Jurkat, Clone E6-1 (cell line): Measurements from ENCODE around the gene EVL.

Experiments used
- DNase-seq: peaks from one replicate; pipeline ENCODE4 v3.0.0-alpha.2; 2011; ENCODE audit warnings: low read depth, low spot score
- H3K4me3 ChIP-seq: 2 replicates; pipeline ENCODE4 v1.5.1; 2011; ENCODE audit warnings: mild to moderate bottlenecking, low read length, control low read depth, moderate library complexity

Gene EVL

GRCh38 chr14:100035700-100036099 is 29.5 kb upstream of the EVL start:
- DNase-seq, result no peak
- H3K4me3 ChIP-seq, result no peak overlapping the region

GRCh38 chr14:100037353-100037752 is 27.9 kb upstream of the EVL start:
- no peak overlapping the region for H3K4me3 ChIP-seq
- no peak for DNase-seq

DNA sequence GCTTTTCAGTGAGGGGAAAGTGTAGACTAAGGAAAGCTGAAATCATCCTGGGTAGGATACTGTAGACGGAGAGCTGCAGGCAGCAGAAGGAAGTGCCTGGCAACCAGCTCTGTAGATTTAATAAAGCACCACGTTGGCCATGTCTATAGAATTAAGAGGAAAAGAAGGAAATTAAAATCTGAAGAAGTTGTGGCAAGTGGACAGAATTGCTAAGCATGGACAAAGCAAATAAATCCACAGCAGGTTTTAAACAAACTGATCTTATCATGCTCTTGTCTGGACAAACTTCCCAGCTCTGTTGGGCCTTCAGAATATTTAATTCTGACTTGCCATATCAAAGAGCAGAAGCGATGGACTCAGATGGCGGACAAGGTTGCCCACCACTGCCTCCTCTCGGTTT is 27.2 kb upstream of the EVL start:
- H3K4me3 ChIP-seq, result no peak overlapping the region
- no peak for DNase-seq

GRCh38 chr14:100039903-100040302 is 25.3 kb upstream of the EVL start:
- H3K4me3 ChIP-seq, result no peak overlapping the region
- no peak for DNase-seq

DNA sequence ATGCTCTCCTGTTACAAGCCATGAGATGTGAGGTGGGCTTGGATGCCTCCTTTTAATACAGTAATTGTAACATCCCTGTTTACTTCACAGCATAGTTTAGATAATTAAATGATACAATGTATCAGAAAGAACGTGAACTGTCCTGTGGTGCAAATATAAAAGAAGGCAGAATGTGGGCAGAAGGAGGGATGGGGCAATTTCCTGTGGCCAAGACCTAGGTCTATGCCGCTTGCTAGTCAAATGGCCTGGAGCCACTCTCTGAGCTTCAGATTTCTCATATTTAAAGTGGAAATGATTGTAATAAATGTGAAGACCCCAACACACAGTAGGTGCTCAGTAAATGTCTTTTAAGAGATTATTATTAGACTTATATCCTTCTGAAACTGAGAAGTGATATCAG is 24.0 kb upstream of the EVL start:
- H3K4me3 ChIP-seq, result no peak overlapping the region
- no peak for DNase-seq

- no peak for DNase-seq
- no peak overlapping the region for H3K4me3 ChIP-seq
Observed at GRCh38 chr14:100042286-100042685, 22.9 kb upstream of the EVL start.

DNA sequence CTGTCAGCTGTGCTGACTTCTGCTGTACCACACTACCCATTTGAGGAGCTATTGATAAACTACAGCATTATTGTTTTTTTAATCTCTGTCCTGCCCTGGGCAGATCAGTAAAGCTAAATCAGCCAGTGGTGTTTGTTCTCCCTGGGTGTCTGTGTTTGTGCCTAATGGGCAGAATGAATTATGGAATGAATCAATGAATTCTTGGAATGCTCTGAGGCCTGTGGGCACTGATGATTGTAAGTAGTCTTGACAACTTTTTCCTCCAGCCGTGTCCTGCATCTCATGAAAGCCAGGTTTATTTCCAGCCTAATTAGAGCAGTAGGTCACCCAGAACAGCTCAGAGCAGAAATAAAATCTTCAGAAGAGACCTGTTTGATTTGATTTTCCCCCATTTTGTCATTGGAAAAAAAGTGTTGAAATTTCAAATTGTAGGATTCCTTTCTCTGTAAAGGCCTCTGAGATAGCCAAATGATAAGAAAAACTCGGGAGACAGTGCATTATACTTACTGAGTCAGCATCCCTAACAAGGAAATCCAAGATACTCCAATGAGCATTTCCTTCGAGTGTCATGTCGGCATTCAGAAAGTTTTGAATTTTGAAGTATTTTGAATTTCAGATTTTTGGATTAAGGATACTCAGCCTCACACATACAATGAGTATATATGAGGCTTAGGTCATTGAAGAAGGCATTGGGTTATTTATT is 19.4 kb upstream of the EVL start:
- H3K4me3 ChIP-seq, result no peak overlapping the region
- DNase-seq, result no peak

DNA sequence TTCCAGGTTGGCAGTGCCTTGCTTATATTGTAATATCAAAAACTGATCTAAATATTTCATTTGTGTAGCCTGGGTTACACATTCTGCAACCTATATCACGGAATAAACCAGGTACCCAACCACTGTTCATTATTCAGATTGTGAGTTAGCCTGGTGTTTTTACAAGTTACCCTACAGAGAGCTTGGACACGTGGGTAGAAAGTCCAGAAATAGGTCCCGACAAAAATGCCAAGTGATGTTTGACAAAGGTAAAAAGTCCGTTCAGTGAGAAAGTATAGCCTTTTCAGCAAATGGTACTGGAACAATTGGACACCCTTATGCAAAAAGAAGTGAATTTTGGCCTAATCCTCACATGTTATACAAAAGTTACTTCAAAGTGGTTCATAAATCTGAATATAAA is 17.6 kb upstream of the EVL start:
- no peak overlapping the region for H3K4me3 ChIP-seq
- no peak for DNase-seq

DNA sequence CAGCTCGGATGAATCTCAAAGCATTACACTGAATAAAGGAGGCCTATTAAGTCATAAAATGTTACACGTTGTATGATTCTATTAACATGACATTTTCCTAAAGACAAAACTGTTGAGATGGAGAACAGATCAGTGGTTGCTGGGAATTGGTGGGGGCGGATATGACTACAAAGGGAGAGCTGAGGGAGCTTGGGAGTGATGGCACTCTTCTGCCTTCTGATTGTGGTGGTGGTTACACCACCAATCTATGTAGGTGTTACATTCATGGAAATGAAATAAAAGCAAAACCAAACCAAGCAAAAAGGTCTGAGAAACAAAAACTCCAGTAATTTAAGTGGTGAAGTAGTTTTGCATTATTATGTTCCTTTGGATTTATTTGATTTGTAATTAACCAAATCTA is 16.4 kb upstream of the EVL start:
- H3K4me3 ChIP-seq, result no peak overlapping the region
- no peak for DNase-seq

- no peak for DNase-seq
- H3K4me3 ChIP-seq, result no peak overlapping the region
Observed at GRCh38 chr14:100049220-100049619, 16.0 kb upstream of the EVL start.

GRCh38 chr14:100051103-100051502 is 14.1 kb upstream of the EVL start:
- H3K4me3 ChIP-seq, result no peak overlapping the region
- DNase-seq, result no peak

- DNase-seq, result no peak
- no peak overlapping the region for H3K4me3 ChIP-seq
Observed at GRCh38 chr14:100051543-100051942, 13.7 kb upstream of the EVL start.

DNA sequence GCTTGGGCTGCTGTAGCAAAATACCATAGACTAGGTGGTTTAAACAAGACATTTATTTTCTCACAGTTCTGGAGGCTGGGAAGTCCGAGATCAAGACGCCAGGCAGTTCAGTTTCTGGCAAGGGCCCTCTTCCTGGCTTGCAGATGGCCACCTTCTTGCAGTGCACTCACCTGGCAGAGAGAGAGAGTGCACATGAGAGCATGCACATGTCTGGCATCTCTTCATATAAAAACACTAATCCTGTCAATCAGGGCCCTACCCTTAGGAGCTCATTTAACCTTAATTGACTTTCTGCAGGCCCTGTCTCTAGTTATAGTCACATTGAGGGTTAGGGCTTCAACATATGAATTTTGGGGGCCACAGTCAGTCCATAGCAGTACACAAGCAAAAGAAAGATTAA is 12.4 kb upstream of the EVL start:
- H3K4me3 ChIP-seq, result no peak overlapping the region
- no peak for DNase-seq

DNA sequence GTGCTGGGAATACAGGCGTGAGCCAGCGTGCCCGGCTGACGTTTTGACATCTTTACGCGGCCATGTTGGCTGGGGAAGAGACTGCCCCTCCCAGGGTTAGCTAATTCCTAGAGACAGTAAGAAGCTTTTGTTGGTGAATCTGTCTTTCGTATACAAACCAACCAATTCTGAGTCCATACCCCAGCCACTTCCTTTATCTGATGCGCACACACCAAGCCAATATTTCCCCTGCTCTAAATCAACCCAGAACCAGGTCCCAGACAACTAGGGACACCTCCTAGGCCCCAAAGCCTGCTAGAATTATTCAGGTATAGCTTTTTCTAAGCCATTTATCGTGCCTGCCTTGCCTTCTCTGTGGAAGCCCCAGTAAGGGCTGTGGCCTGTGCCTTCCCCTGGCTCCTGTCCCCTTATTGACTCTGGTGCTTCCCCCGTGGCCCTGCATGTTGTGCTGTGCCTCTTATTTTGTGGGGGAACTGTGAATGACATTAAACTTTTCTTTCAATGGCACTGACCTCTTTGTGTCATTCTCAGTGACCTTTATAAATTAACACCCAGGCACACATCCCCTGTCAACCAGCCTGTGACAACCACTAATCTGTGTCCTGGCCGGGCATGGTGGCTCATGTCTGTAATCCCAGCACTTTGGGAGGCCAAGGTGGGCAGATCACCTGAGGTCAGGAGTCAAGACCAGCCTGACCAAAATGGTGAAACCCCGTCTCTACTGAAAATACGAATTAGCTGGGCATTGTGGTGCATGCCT is 10.7 kb upstream of the EVL start:
- no peak overlapping the region for H3K4me3 ChIP-seq
- no peak for DNase-seq

DNA sequence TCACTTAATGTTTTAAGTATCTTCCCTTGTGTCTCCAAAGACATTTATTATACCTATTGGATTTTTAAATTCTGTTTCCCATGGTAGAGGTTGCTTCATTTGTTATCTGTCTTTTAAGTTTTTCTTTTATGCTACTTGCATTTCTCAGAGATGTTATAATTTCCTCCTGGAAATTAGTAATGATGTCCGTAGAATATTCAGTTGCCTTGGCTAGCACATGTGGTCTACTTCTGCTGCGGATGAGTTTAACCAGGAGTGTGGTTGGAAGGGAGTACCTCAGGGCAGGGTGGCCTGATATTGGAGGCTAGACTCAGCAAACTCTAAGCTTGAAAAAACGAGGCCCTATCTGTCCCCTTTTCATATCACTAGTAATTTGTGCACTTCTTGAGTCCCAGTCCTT is 8.8 kb upstream of the EVL start:
- no peak for DNase-seq
- no peak overlapping the region for H3K4me3 ChIP-seq

GRCh38 chr14:100056964-100057795 is 8.0 kb upstream of the EVL start:
- H3K4me3 ChIP-seq, result no peak overlapping the region
- no peak for DNase-seq

DNA sequence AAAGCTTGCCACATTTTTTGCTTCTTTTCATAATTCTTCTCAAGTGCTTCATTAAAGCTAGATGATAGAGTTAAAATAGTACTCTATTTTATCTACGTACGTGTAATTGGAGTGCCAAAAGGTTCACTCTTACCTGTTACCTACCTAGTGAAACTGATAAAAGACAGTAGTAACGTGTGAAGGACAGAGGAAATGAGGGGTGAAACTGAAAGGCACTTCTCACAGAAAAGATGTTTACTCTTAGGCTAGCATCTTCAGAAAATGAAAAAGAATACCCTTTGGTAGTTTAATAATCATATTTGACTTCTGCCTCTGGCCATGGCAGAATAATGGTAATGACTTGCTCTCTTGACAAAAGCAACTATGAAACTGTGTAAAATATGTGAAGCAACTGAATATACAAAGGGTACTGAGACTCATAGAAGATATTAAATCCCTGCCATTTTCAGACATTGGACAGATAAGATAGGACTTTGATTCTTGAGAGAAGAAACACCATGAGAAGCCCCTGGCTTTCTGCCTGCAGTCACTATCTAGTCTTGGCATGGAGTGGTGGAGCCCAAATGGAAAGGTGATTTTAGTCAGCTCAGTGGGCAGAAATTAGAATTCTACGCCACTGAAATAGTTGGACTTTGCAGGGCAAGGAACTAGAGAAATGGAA is 6.3 kb upstream of the EVL start:
- DNase-seq, result no peak
- no peak overlapping the region for H3K4me3 ChIP-seq

DNA sequence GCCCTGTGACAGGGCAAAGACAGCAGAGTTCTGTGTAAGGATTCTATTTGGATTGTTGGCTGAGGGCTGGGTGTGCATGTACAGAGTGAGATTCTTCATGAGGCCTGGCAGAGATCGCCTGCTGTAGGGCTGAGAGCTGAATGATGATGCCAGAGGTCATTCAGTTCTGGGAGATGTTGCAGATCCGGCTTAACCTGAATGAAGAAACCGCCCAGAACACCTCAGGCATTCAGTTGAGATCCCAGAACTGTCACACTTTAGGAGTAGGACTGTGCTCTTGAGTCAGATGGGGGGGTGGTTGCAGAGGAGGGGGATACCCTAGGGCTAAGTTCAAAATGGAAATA is 5.8 kb upstream of the EVL start:
- no peak for DNase-seq
- no peak overlapping the region for H3K4me3 ChIP-seq

DNA sequence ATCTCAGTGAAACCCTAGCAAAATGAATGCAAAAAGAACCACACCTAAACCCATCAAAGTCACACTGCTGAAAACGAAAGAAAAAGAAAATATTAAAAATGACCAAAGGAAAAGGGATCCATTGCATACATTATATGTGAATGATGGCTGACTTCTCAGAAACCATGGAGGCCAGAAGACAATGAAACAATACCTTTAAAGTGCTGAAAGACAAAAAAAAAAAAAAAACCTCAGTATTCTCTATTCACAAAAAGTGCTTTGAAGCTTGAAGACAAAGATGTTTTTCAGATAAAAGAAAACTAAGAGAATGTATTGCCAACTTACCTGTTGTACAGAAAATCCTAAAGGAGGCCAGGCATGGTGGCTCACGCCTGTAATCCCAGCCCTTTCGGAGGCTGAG is 4.5 kb upstream of the EVL start:
- no peak for DNase-seq
- no peak overlapping the region for H3K4me3 ChIP-seq

DNA sequence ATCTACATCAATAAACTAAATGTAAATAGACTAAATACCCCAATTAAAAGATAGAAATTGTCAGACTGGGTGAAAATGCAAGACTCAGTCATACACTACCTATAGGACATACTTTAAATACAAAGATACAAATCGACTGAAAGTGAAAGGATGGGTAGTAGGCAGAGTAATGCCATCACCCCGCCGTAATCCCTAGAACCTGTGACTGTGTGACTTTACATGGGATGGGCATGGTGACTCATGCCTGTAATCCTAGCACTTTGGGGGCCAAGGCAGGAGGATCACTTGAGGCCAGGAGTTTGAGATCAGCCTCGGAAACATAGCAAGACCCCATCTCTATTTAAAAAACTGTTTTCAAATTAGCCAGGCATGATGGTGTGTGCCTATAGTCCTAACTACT is 2.6 kb upstream of the EVL start:
- H3K4me3 ChIP-seq, result peak overlapping the region; percentile 37
- DNase-seq, result no peak
